CD4-positive, CD25-positive, alpha-beta regulatory T cell (primary cell): ENCODE measurements around the gene SLC25A13. TPM values are rescaled to one million over a fixed set of nuclear protein-coding genes. Genes with fewer than 3 reads are reported as not detected.

ENCODE experiments used
- ATAC-seq, 2 donors: fragments of 150-1000 bp; cut with Tn5 transposase; one replicate each; pipeline ENCODE4 v1.10.0; 2021; ENCODE audit warnings: low read depth in 2 of 2, moderate number of reproducible peaks in 2 of 2, moderate library complexity in 1 of 2
- DNase-seq, 3 donors: peaks; one replicate each; pipeline versions ENCODE4 v3.0.0 to v3.0.0-alpha.2; 2012 to 2022; ENCODE audit warnings: mixed read lengths in 1 of 3
- H3K27ac ChIP-seq: one replicate; pipeline ENCODE4 v1.7.0; 2013; ENCODE audit warnings: mild to moderate bottlenecking, low read length; ENCODE audit not compliant: insufficient read depth, poor library complexity, severe bottlenecking
- H3K27me3 ChIP-seq: one replicate; pipeline ENCODE4 v1.7.0; 2013; ENCODE audit warnings: low read length; ENCODE audit not compliant: control insufficient read depth, insufficient read depth
- H3K36me3 ChIP-seq: one replicate; pipeline ENCODE4 v1.7.0; 2013; ENCODE audit warnings: mild to moderate bottlenecking, low read length, moderate library complexity; ENCODE audit not compliant: control insufficient read depth, insufficient read depth
- H3K4me1 ChIP-seq: 2 replicates; pipeline ENCODE4 v1.7.0; 2013; ENCODE audit warnings: mild to moderate bottlenecking, low read length; ENCODE audit not compliant: insufficient read depth, control insufficient read depth, poor library complexity, severe bottlenecking
- H3K4me3 ChIP-seq: one replicate; pipeline ENCODE4 v1.7.0; 2013; ENCODE audit warnings: low read depth, mild to moderate bottlenecking, low read length, moderate library complexity
- H3K9me3 ChIP-seq, 2 experiments: 1 replicate in 1 of 2; 2 replicates in 1 of 2; pipeline ENCODE4 v1.7.0; 2013; ENCODE audit warnings: low read length in 2 of 2, mild to moderate bottlenecking in 1 of 2, moderate library complexity in 1 of 2; ENCODE audit not compliant: control insufficient read depth in 2 of 2
- H3K27ac Mint-ChIP-seq, 3 donors: one replicate each; pipeline ENCODE4 v1.8.0; 2020 to 2022; ENCODE audit warnings: mild to moderate bottlenecking in 3 of 3, mixed read lengths in 3 of 3, moderate library complexity in 2 of 3
- H3K27me3 Mint-ChIP-seq: one replicate; pipeline ENCODE4 v1.8.0; 2022; ENCODE audit warnings: mild to moderate bottlenecking, mixed read lengths
- H3K36me3 Mint-ChIP-seq: one replicate; pipeline ENCODE4 v1.8.0; 2020; ENCODE audit warnings: mixed read lengths
- H3K4me1 Mint-ChIP-seq, 4 donors: one replicate each; pipeline ENCODE4 v1.8.0; 2020 to 2022; ENCODE audit warnings: mixed read lengths in 4 of 4, mild to moderate bottlenecking in 1 of 4
- H3K4me3 Mint-ChIP-seq, 4 donors: one replicate each; pipeline ENCODE4 v1.8.0; 2020 to 2022; ENCODE audit warnings: mild to moderate bottlenecking in 4 of 4, mixed read lengths in 4 of 4, moderate library complexity in 3 of 4
- H3K9me3 Mint-ChIP-seq, 7 donors: one replicate each; pipeline ENCODE4 v1.8.0; 2020 to 2022; ENCODE audit warnings: mixed read lengths in 7 of 7, mild to moderate bottlenecking in 3 of 7, moderate library complexity in 2 of 7
- polyA plus RNA-seq, 4 donors: library from polyadenylated mRNA; unstranded; fragments of 300-500 nt; fragmentation: Illumina TruSeq; gene quantifications; one replicate each; pipeline ENCODE4 v1.2.3, GENCODE V29; 2021
- total RNA-seq: library from RNA; stranded (reverse); gene quantifications from one replicate; pipeline ENCODE4 v1.2.3, GENCODE V29; 2022

SLC25A13 gene
- total and polyA plus RNA-seq, 5 donors from 2014 or later, result 7.6 to 14.5 (median 8.7) TPM

DNA sequence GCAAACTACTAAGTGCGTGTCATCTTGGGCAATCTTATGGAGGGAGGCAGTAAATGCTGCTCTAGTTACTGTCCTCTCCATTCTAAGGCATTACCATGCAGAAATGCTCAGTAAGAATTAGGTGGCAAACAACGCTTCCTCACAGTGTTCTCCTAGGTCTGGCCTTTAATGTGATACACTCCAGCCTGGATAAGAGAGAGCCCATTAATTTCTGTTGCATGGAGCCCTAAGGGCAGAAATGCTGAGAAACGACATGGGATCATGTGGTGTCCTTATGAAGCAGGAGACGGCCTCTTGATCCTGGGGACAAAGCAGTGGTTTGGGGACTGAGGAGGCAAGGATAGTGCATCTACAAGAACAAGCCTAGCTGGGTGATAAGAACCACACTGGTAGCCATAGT is 44.0 kb downstream of the SLC25A13 start:
- H3K27me3 Mint-ChIP-seq, result no peaks in the 10 kb centered on the region
- no peaks in the 10 kb centered on the region for H3K9me3 ChIP-seq

DNA sequence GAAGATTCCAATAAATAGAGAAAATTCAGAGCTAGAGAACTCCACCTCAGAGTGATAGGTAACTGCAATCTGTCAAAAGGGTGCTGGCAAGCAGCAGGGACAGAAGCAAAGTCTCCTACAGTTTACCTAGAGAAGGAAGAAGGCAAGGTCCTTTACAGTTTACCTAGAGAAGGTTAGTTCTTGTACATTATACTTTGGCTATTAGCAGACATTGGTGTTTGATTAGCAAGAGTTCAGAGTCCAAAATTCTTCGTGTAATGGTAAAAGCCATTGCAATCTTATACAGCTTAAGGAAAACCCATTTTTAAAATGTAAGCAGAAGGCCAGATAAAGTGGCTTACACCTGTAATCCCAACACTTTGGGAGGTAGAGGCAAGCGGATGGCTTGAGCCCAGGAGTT is 45.9 kb downstream of the SLC25A13 start:
- Mint-ChIP-seq H3K4me3 (peak overlapping the region in 1 of 4 donors; percentile 23), H3K36me3 (peaks cover 38% of the 10 kb centered on the region), H3K27me3 (no peaks in the 10 kb centered on the region), H3K9me3 (no peaks in the 10 kb centered on the region), H3K4me1 (peaks cover 0 to 6% (median 0%) of the 10 kb centered on the region in 4 donors), H3K27ac (no peak overlapping the region)
- ATAC-seq, result no peak
- no peak overlapping the region for H3K4me3 ChIP-seq
- no peaks in the 10 kb centered on the region for H3K9me3 ChIP-seq
- DNase-seq, result no peak
- H3K27me3 ChIP-seq, result no peaks in the 10 kb centered on the region
- no peak overlapping the region for H3K27ac ChIP-seq
- no peaks in the 10 kb centered on the region for H3K4me1 ChIP-seq
- no peaks in the 10 kb centered on the region for H3K36me3 ChIP-seq

More for the DNA sequence above, 44.0 kb downstream of the SLC25A13 start:
- Mint-ChIP-seq H3K27ac (no peak overlapping the region), H3K36me3 (peaks cover 38% of the 10 kb centered on the region), H3K9me3 (no peaks in the 10 kb centered on the region), H3K4me1 (peaks cover 0 to 3% (median 2%) of the 10 kb centered on the region in 4 donors), H3K4me3 (no peak overlapping the region)
- H3K27ac ChIP-seq, result no peak overlapping the region
- DNase-seq (no peak), ATAC-seq (no peak)
- no peaks in the 10 kb centered on the region for H3K27me3 ChIP-seq
- no peaks in the 10 kb centered on the region for H3K4me1 ChIP-seq
- no peaks in the 10 kb centered on the region for H3K36me3 ChIP-seq
- no peak overlapping the region for H3K4me3 ChIP-seq

DNA sequence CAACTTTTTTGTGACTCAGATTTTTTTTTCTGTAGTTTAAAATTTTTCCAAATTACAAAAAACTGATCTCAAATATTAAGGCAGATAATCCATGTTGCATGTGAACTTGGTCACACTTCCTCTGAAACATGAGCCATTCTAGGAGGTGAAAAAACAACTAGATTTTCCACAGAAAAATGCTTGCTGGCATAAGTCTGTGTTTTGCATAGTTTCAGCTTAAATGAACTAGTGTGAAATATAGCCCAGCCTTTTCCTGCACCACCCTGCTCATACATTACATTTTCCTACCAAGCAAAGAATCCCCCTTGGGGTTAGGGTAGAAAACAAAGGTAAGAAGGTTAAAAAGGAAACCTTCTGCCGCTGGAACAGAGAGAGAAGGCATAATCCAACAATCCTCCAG is 48.2 kb downstream of the SLC25A13 start:
- Histone ChIP-seq H3K27ac (no peak overlapping the region), H3K4me1 (no peaks in the 10 kb centered on the region), H3K27me3 (no peaks in the 10 kb centered on the region), H3K4me3 (no peak overlapping the region), H3K36me3 (no peaks in the 10 kb centered on the region), H3K9me3 (no peaks in the 10 kb centered on the region)
- peaks cover 0 to 6% (median 2%) of the 10 kb centered on the region in 4 donors for H3K4me1 Mint-ChIP-seq
- peaks cover 46% of the 10 kb centered on the region for H3K36me3 Mint-ChIP-seq
- peaks cover 0 to 3% (median 0%) of the 10 kb centered on the region in 7 donors for H3K9me3 Mint-ChIP-seq
- H3K27ac Mint-ChIP-seq, result no peak overlapping the region
- DNase-seq (no peak), ATAC-seq (no peak)
- H3K4me3 Mint-ChIP-seq, result no peak overlapping the region
- H3K27me3 Mint-ChIP-seq, result no peaks in the 10 kb centered on the region

DNA sequence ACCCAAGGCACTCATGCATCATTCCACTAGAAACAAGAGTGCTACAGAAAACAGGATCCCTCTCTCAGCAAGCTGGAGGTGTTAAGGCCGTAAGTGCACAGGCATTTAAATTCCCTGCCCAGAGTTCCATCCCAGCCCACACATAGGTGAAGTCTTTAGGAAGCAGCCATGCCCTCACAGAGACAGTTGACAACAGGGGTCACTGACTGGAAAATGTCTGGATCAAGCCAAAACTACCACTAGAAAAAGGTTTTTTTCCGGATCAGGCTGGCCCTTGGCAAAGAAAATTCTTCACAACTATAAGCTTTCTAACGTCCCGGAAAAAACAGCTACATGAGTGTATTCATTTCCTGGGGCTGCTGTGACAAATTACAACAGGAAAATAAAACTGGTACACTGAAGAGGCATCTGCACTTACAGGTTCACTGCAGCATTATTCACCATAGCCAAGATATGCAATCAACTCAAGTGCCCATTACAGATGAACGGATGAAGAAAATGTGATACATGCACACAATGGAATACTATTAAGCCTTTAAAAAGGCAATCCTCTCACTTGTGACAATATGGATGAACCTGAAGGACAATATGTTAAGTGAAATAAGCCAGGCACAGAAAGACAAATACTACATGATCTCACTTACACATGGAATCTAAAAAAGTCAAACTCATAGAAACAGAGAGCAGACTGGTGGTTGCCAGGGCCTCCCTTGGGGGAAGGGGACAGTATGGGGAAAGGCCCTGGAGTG is 52.5 kb downstream of the SLC25A13 start:
- no peak for DNase-seq
- H3K27ac Mint-ChIP-seq, result no peak overlapping the region
- no peak for ATAC-seq
- Histone ChIP-seq H3K9me3 (no peaks in the 10 kb centered on the region), H3K4me3 (no peak overlapping the region), H3K27ac (no peak overlapping the region), H3K27me3 (no peaks in the 10 kb centered on the region), H3K4me1 (no peaks in the 10 kb centered on the region), H3K36me3 (no peaks in the 10 kb centered on the region)
- peaks cover 30% of the 10 kb centered on the region for H3K36me3 Mint-ChIP-seq
- H3K9me3 Mint-ChIP-seq, result peaks cover 0 to 7% (median 0%) of the 10 kb centered on the region in 7 donors
- H3K4me1 Mint-ChIP-seq, result peaks cover 0 to 13% (median 5%) of the 10 kb centered on the region in 4 donors
- no peaks in the 10 kb centered on the region for H3K27me3 Mint-ChIP-seq
- no peak overlapping the region for H3K4me3 Mint-ChIP-seq

DNA sequence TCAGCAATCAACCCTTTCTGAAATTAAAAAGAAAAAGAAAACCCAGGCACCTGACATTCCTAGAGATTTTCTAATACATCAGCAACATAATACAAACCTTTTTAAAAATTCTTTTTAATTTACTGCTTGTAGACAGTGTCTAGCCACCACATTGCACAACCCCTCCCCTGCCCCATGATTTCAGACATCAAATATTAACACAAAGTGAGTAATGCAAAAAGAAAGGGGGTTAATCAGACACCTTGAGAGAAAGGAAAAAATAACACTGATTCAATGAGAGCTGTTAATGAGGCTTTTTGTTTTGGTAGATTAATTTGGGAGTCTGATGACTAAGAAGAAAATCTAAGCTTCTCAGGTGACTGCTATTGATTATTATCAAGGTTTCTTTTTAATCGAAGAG is 55.3 kb downstream of the SLC25A13 start:
- Histone ChIP-seq H3K4me3 (no peak overlapping the region), H3K27me3 (no peaks in the 10 kb centered on the region), H3K27ac (no peak overlapping the region), H3K36me3 (no peaks in the 10 kb centered on the region), H3K9me3 (no peaks in the 10 kb centered on the region), H3K4me1 (no peaks in the 10 kb centered on the region)
- H3K27me3 Mint-ChIP-seq, result no peaks in the 10 kb centered on the region
- ATAC-seq (no peak), DNase-seq (no peak)
- H3K4me1 Mint-ChIP-seq, result peaks cover 8 to 21% (median 15%) of the 10 kb centered on the region in 4 donors
- no peak overlapping the region for H3K27ac Mint-ChIP-seq
- H3K9me3 Mint-ChIP-seq, result peaks cover 0 to 20% (median 1%) of the 10 kb centered on the region in 7 donors
- H3K4me3 Mint-ChIP-seq, result no peak overlapping the region
- H3K36me3 Mint-ChIP-seq, result peaks cover 32% of the 10 kb centered on the region

DNA sequence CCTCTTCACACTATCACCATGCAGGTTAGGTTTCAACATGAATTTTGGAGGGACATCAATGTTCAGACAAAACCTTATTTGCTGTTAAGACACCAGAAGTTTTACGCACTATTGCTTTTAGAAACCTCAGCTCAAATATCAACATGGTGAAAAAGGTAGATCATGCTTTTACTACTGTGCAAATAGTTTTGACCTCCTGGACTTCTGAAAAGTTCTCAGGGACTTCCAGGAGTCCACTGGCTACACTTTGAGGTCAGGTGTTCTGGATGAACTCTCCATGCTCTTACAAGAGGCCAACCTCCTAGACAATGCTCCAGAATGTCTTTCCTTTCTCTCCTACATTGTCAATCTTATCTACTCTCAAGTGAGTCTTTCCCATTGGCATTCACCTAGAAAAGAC is 55.9 kb downstream of the SLC25A13 start:
- H3K4me1 ChIP-seq, result no peaks in the 10 kb centered on the region
- Mint-ChIP-seq H3K27me3 (no peaks in the 10 kb centered on the region), H3K9me3 (peaks cover 0 to 20% (median 1%) of the 10 kb centered on the region in 7 donors), H3K4me3 (no peak overlapping the region), H3K36me3 (peaks cover 32% of the 10 kb centered on the region), H3K4me1 (peaks cover 8 to 21% (median 15%) of the 10 kb centered on the region in 4 donors), H3K27ac (no peak overlapping the region)
- no peaks in the 10 kb centered on the region for H3K36me3 ChIP-seq
- H3K27me3 ChIP-seq, result no peaks in the 10 kb centered on the region
- H3K9me3 ChIP-seq, result no peaks in the 10 kb centered on the region
- DNase-seq (no peak), ATAC-seq (no peak)
- no peak overlapping the region for H3K27ac ChIP-seq
- no peak overlapping the region for H3K4me3 ChIP-seq

DNA sequence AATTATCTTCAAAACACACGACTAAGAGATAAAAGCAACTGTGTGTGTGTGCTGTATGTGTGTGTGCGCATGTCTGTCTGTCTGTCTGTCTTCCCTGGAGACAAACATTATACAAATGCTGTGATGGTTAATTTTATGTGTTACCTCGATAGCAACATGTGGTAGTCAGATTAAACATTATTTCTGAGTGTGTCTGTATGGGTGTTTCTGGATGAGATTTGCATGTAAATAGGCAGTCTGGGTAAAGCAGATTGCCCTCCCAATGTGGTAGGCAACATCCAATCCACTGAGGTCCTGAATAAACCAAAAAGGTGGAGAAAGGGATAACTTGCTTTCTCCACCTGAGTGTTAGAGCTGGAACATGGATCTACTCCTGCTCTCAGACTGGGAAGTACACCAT is 67.9 kb downstream of the SLC25A13 start:
- no peak overlapping the region for H3K27ac Mint-ChIP-seq
- DNase-seq (no peak), ATAC-seq (no peak)
- H3K4me3 ChIP-seq, result no peak overlapping the region
- H3K27me3 Mint-ChIP-seq, result no peaks in the 10 kb centered on the region
- H3K27me3 ChIP-seq, result no peaks in the 10 kb centered on the region
- no peaks in the 10 kb centered on the region for H3K4me1 ChIP-seq
- peaks cover 21% of the 10 kb centered on the region for H3K36me3 Mint-ChIP-seq
- peaks cover 6 to 17% (median 12%) of the 10 kb centered on the region in 4 donors for H3K4me1 Mint-ChIP-seq
- no peak overlapping the region for H3K4me3 Mint-ChIP-seq
- peaks cover 0 to 27% (median 12%) of the 10 kb centered on the region in 7 donors for H3K9me3 Mint-ChIP-seq
- H3K9me3 ChIP-seq, result peaks cover 0 to 6% of the 10 kb centered on the region in 2 experiments
- no peak overlapping the region for H3K27ac ChIP-seq
- no peaks in the 10 kb centered on the region for H3K36me3 ChIP-seq

DNA sequence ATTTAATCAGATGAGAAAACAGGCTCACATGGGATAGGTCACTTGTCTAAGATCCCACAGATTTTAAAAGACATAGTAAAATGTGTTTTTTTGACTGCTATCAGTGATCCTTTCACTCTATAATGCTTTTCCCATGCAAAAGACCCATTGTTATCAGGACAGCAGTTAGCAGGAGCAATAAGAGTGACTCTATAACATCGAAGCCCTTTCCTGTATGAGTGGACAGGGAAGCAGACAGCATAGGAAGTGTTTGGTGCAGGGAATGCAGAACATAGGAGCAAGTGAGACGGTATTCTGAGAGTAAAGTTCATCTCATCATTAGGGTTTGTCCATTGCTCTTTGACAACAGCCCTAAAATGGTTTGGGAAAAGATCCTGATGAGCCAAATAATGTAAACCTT is 68.5 kb downstream of the SLC25A13 start:
- no peaks in the 10 kb centered on the region for H3K27me3 Mint-ChIP-seq
- peaks cover 0 to 6% of the 10 kb centered on the region in 2 experiments for H3K9me3 ChIP-seq
- DNase-seq, result no peak
- no peak overlapping the region for H3K4me3 Mint-ChIP-seq
- H3K36me3 ChIP-seq, result no peaks in the 10 kb centered on the region
- H3K27me3 ChIP-seq, result no peaks in the 10 kb centered on the region
- H3K27ac Mint-ChIP-seq, result no peak overlapping the region
- peaks cover 0 to 24% (median 12%) of the 10 kb centered on the region in 7 donors for H3K9me3 Mint-ChIP-seq
- H3K4me1 Mint-ChIP-seq, result peaks cover 6 to 17% (median 12%) of the 10 kb centered on the region in 4 donors
- no peak overlapping the region for H3K4me3 ChIP-seq
- H3K27ac ChIP-seq, result no peak overlapping the region
- H3K36me3 Mint-ChIP-seq, result peaks cover 20% of the 10 kb centered on the region
- ATAC-seq, result no peak
- no peaks in the 10 kb centered on the region for H3K4me1 ChIP-seq
